GM23338 (cell line): ENCODE data around the gene AKAP13. TPM values are rescaled to one million over a fixed set of nuclear protein-coding genes. Genes with fewer than 3 reads are reported as not detected.

Experiments
- ATAC-seq: fragments of 200-7000 bp; cut with Tn5 transposase; 3 replicates; pipeline ENCODE4 v1.9.1; 2020
- DNase-seq: peaks from one replicate; pipeline ENCODE4 v3.0.0-alpha.2; 2015; ENCODE audit warnings: low spot score
- H2AFZ ChIP-seq: fragments of 200-600 bp; sonication (generic); 2 replicates; pipeline ENCODE4 v1.8.0; 2016; ENCODE audit warnings: antibody characterized with exemption, mild to moderate bottlenecking, moderate library complexity
- H3F3A ChIP-seq: fragments of 200-600 bp; sonication (generic); replicated peaks from 2 replicates; pipeline ENCODE4 v1.8.0; 2017; ENCODE audit warnings: antibody characterized with exemption, mixed run types, low read depth
- H3K27ac ChIP-seq: fragments of 200-600 bp; sonication (generic); 2 replicates; pipeline ENCODE4 v1.6.1; 2016; ENCODE audit warnings: low read depth
- H3K27me3 ChIP-seq: fragments of 200-600 bp; sonication (generic); 2 replicates; pipeline ENCODE4 v1.8.0; 2016; ENCODE audit warnings: mild to moderate bottlenecking, mixed run types, moderate library complexity; ENCODE audit not compliant: insufficient read depth
- H3K36me3 ChIP-seq: fragments of 200-600 bp; sonication (generic); 2 replicates; pipeline ENCODE4 v1.8.0; 2016; ENCODE audit warnings: mild to moderate bottlenecking; ENCODE audit not compliant: insufficient read depth
- H3K4me1 ChIP-seq: fragments of 200-600 bp; sonication (generic); 2 replicates; pipeline ENCODE4 v1.8.0; 2016; ENCODE audit warnings: mild to moderate bottlenecking, moderate library complexity; ENCODE audit not compliant: insufficient read depth
- H3K4me2 ChIP-seq: fragments of 200-600 bp; sonication (generic); 2 replicates; pipeline ENCODE4 v1.7.1; 2017; ENCODE audit warnings: mixed run types
- H3K4me3 ChIP-seq: fragments of 200-600 bp; sonication (generic); 2 replicates; pipeline ENCODE4 v1.6.1; 2016; ENCODE audit warnings: mixed run types
- H3K79me2 ChIP-seq: fragments of 200-600 bp; sonication (generic); replicated peaks from 2 replicates; pipeline ENCODE4 v1.8.0; 2017; ENCODE audit warnings: mild to moderate bottlenecking; ENCODE audit not compliant: insufficient read depth
- H3K9me2 ChIP-seq: fragments of 200-600 bp; sonication (generic); 2 replicates; pipeline ENCODE4 v1.8.0; 2017; ENCODE audit not compliant: insufficient read depth
- H4K20me1 ChIP-seq: fragments of 200-600 bp; sonication (generic); replicated peaks from 2 replicates; pipeline ENCODE4 v1.8.0; 2017; ENCODE audit warnings: mild to moderate bottlenecking; ENCODE audit not compliant: insufficient read depth
- H3K27ac Mint-ChIP-seq: 2 replicates; pipeline ENCODE4 v1.8.0; 2020; ENCODE audit warnings: inconsistent platforms, mild to moderate bottlenecking, moderate library complexity, mixed read lengths
- H3K27me3 Mint-ChIP-seq: 3 replicates; pipeline ENCODE4 v1.8.0; 2022; ENCODE audit warnings: low read depth, mild to moderate bottlenecking, moderate library complexity, mixed read lengths, inconsistent platforms; ENCODE audit not compliant: insufficient read depth, poor library complexity
- H3K36me3 Mint-ChIP-seq: 3 replicates; pipeline ENCODE4 v1.8.0; 2021; ENCODE audit warnings: low read depth, mild to moderate bottlenecking, inconsistent platforms, moderate library complexity, mixed read lengths
- H3K4me1 Mint-ChIP-seq: 3 replicates; pipeline ENCODE4 v1.8.0; 2020; ENCODE audit warnings: mild to moderate bottlenecking, inconsistent platforms, mixed read lengths
- H3K4me3 Mint-ChIP-seq: 3 replicates; pipeline ENCODE4 v1.8.0; 2021; ENCODE audit warnings: moderate library complexity, mild to moderate bottlenecking, inconsistent platforms, mixed read lengths
- H3K9me3 Mint-ChIP-seq: 3 replicates; pipeline ENCODE4 v1.8.0; 2020; ENCODE audit warnings: moderate library complexity, mild to moderate bottlenecking, inconsistent platforms, mixed read lengths
- CREB1 ChIP-seq: fragments of 250-450 bp; sonication (Bioruptor Pico); IDR thresholded peaks from 2 replicates; pipeline ENCODE4 v1.5.0; 2020; ENCODE audit warnings: low read depth, mild to moderate bottlenecking, moderate library complexity
- EZH2 ChIP-seq: fragments of 200-600 bp; sonication (generic); IDR thresholded peaks from one replicate; pipeline ENCODE4 v1.8.0; 2017; ENCODE audit warnings: antibody characterized with exemption, mild to moderate bottlenecking, low read depth; ENCODE audit not compliant: unreplicated experiment
- EZH2phosphoT487 ChIP-seq: fragments of 200-600 bp; sonication (generic); IDR thresholded peaks from one replicate; pipeline ENCODE4 v1.8.1; 2018; ENCODE audit warnings: antibody characterized with exemption; ENCODE audit not compliant: unreplicated experiment
- JUNB ChIP-seq: IDR thresholded peaks from one replicate; pipeline ENCODE4 v1.6.1; 2016; ENCODE audit warnings: antibody characterized with exemption; ENCODE audit not compliant: unreplicated experiment
- NANOG ChIP-seq: IDR thresholded peaks from 2 replicates; pipeline ENCODE4 v1.6.1; 2016; ENCODE audit warnings: antibody characterized with exemption, borderline replicate concordance
- POLR2AphosphoS5 ChIP-seq: IDR thresholded peaks from 2 replicates; pipeline ENCODE4 v1.6.1; 2016; ENCODE audit warnings: antibody characterized with exemption, low read depth
- STAT1 ChIP-seq: IDR thresholded peaks from one replicate; pipeline ENCODE4 v1.6.1; 2016; ENCODE audit warnings: antibody characterized with exemption; ENCODE audit not compliant: unreplicated experiment
- ZNF114 ChIP-seq: fragments of 250-450 bp; sonication (Bioruptor Pico); IDR thresholded peaks from 2 replicates; pipeline ENCODE4 v1.5.0; 2020; ENCODE audit warnings: mild to moderate bottlenecking, moderate library complexity
- ZNF331 ChIP-seq: fragments of 250-450 bp; sonication (Bioruptor Pico); IDR thresholded peaks from 2 replicates; pipeline ENCODE4 v1.5.0; 2020; ENCODE audit warnings: low read depth, mild to moderate bottlenecking, moderate library complexity
- ZNF462 ChIP-seq: fragments of 250-450 bp; sonication (Bioruptor Pico); IDR thresholded peaks from 2 replicates; pipeline ENCODE4 v1.5.0; 2020; ENCODE audit warnings: mild to moderate bottlenecking, moderate library complexity
- polyA plus RNA-seq: library from polyadenylated mRNA; unstranded; fragments of >200 nt; fragmentation: Nextera tagmentation; extraction: Ambion mirVana; gene quantifications from 2 replicates; pipeline ENCODE4 v1.2.1, GENCODE V29; 2016
- total RNA-seq: library from RNA; depleted of rRNA; stranded (reverse); fragments of >200 nt; shearing (Covaris generic); gene quantifications from 2 replicates; pipeline ENCODE4 v1.2.3, GENCODE V29; 2014
- TF ChIP-seq, protein P1 (sequence below), 2 experiments: fragments of 200-600 bp in 1 of 2; sonication (generic) in 1 of 2; conservative IDR thresholded peaks; 2 replicates each; pipeline versions ENCODE4 v1.5.1 to v1.6.1; 2016 to 2017; ENCODE audit warnings: antibody characterized with exemption in 2 of 2, low read depth in 2 of 2, mild to moderate bottlenecking in 2 of 2, moderate library complexity in 1 of 2
- TF ChIP-seq, protein P2 (sequence below): IDR thresholded peaks from 2 replicates; pipeline ENCODE4 v1.6.1; 2016; ENCODE audit warnings: antibody characterized with exemption
- TF ChIP-seq, protein P3 (sequence below): IDR thresholded peaks from one replicate; pipeline ENCODE4 v1.6.1; 2018; ENCODE audit warnings: antibody characterized with exemption; ENCODE audit not compliant: unreplicated experiment

AKAP13 gene
- total and polyA plus RNA-seq, 2 experiments from 2014 or later = 46.2 to 60.7 TPM

- Histone ChIP-seq H3K27me3 (no peaks in the 10 kb centered on the region), H3K36me3 (peaks cover 14% of the 10 kb centered on the region; the same call in 1 of the 2 replicates), H4K20me1 (peaks cover 3% of the 10 kb centered on the region; the same call in 1 of the 2 replicates), H3K4me1 (no peaks in the 10 kb centered on the region), H3K27ac (no peak overlapping the region), H3K79me2 (no peaks in the 10 kb centered on the region), H3K9me2 (no peaks in the 10 kb centered on the region), H3F3A (0 out of 2 replicates have a peak, but pooled peaks cover 7% of the 10 kb centered on the region), H2AFZ (no peak overlapping the region), H3K4me3 (no peak overlapping the region), H3K4me2 (no peak overlapping the region)
- Mint-ChIP-seq H3K27ac (no peak overlapping the region), H3K4me3 (no peak overlapping the region), H3K27me3 (no peaks in the 10 kb centered on the region), H3K4me1 (no peaks in the 10 kb centered on the region; the same call in 2 of the 3 replicates), H3K9me3 (0 out of 3 replicates have a peak, but pooled peaks cover 3% of the 10 kb centered on the region), H3K36me3 (peaks cover 39% of the 10 kb centered on the region)
- ATAC-seq = no peak
- DNase-seq = no peak
- TF ChIP-seq, protein P1, sequence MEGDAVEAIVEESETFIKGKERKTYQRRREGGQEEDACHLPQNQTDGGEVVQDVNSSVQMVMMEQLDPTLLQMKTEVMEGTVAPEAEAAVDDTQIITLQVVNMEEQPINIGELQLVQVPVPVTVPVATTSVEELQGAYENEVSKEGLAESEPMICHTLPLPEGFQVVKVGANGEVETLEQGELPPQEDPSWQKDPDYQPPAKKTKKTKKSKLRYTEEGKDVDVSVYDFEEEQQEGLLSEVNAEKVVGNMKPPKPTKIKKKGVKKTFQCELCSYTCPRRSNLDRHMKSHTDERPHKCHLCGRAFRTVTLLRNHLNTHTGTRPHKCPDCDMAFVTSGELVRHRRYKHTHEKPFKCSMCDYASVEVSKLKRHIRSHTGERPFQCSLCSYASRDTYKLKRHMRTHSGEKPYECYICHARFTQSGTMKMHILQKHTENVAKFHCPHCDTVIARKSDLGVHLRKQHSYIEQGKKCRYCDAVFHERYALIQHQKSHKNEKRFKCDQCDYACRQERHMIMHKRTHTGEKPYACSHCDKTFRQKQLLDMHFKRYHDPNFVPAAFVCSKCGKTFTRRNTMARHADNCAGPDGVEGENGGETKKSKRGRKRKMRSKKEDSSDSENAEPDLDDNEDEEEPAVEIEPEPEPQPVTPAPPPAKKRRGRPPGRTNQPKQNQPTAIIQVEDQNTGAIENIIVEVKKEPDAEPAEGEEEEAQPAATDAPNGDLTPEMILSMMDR (conservative IDR thresholded peaks at IDR 0.05; ENCODE audit: low read depth in 2 of 2) = no peak
- TF ChIP-seq EZH2phosphoT487 = no peak
- TF ChIP-seq POLR2AphosphoS5 = no peak
- TF ChIP-seq, protein P2, sequence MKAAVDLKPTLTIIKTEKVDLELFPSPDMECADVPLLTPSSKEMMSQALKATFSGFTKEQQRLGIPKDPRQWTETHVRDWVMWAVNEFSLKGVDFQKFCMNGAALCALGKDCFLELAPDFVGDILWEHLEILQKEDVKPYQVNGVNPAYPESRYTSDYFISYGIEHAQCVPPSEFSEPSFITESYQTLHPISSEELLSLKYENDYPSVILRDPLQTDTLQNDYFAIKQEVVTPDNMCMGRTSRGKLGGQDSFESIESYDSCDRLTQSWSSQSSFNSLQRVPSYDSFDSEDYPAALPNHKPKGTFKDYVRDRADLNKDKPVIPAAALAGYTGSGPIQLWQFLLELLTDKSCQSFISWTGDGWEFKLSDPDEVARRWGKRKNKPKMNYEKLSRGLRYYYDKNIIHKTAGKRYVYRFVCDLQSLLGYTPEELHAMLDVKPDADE = no peak
- no peak for TF ChIP-seq CREB1 (CRISPR knock-in tag)
- TF ChIP-seq, protein P3, sequence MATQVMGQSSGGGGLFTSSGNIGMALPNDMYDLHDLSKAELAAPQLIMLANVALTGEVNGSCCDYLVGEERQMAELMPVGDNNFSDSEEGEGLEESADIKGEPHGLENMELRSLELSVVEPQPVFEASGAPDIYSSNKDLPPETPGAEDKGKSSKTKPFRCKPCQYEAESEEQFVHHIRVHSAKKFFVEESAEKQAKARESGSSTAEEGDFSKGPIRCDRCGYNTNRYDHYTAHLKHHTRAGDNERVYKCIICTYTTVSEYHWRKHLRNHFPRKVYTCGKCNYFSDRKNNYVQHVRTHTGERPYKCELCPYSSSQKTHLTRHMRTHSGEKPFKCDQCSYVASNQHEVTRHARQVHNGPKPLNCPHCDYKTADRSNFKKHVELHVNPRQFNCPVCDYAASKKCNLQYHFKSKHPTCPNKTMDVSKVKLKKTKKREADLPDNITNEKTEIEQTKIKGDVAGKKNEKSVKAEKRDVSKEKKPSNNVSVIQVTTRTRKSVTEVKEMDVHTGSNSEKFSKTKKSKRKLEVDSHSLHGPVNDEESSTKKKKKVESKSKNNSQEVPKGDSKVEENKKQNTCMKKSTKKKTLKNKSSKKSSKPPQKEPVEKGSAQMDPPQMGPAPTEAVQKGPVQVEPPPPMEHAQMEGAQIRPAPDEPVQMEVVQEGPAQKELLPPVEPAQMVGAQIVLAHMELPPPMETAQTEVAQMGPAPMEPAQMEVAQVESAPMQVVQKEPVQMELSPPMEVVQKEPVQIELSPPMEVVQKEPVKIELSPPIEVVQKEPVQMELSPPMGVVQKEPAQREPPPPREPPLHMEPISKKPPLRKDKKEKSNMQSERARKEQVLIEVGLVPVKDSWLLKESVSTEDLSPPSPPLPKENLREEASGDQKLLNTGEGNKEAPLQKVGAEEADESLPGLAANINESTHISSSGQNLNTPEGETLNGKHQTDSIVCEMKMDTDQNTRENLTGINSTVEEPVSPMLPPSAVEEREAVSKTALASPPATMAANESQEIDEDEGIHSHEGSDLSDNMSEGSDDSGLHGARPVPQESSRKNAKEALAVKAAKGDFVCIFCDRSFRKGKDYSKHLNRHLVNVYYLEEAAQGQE = no peak
- TF ChIP-seq ZNF331 (CRISPR knock-in tag) = no peak
- TF ChIP-seq ZNF462 (CRISPR knock-in tag) = no peak
- TF ChIP-seq NANOG = no peak
- no peak for TF ChIP-seq JUNB
- TF ChIP-seq EZH2 = no peak
- TF ChIP-seq STAT1 = no peak
- no peak for TF ChIP-seq ZNF114 (CRISPR knock-in tag)
These were observed 346.1 kb downstream of the AKAP13 start for GRCh38 chr15:85726454-85726853.
